GM19468 (cell line): ENCODE results near the gene NKD1.

Experiments
- ATAC-seq: cut with Tn5 transposase; IDR thresholded peaks from one replicate; pipeline ENCODE4 v1.9.1; 2021; ENCODE audit warnings: mild to moderate bottlenecking, moderate library complexity, moderate number of reproducible peaks; ENCODE audit not compliant: unreplicated experiment; ENCODE audit errors: extremely low read depth

Gene NKD1

GRCh38 chr16:50519001-50519400 lies 29.2 kb upstream of the NKD1 start:
- no peak for ATAC-seq

DNA sequence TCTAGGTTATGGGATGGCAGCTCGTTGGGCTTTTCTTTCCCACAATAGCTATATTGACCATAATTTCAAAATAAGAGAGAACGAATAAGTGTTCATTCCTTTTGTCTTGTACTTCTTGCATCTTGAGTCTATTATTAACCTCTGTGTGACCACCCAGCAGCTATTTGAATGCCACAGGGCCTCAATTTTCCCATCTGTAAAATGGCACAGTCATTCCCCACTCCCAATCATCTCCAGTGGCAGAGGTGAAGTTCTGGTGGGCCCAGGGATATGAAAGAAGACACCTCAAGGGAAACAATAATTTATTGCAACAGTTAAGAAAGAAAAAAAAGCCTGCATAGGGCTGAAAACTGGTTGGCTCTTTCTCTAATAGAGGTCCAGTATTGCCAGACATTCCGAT lies 28.6 kb upstream of the NKD1 start:
- no peak for ATAC-seq

GRCh38 chr16:50520451-50521245 lies 27.5 kb upstream of the NKD1 start:
- no peak for ATAC-seq

GRCh38 chr16:50521246-50521900 lies 26.8 kb upstream of the NKD1 start:
- ATAC-seq = no peak

GRCh38 chr16:50522324-50522723 lies 25.9 kb upstream of the NKD1 start:
- ATAC-seq = no peak

- no peak for ATAC-seq
Measured at GRCh38 chr16:50523710-50524109, 24.5 kb upstream of the NKD1 start.

- no peak for ATAC-seq
Measured at GRCh38 chr16:50525262-50525661, 22.9 kb upstream of the NKD1 start.

DNA sequence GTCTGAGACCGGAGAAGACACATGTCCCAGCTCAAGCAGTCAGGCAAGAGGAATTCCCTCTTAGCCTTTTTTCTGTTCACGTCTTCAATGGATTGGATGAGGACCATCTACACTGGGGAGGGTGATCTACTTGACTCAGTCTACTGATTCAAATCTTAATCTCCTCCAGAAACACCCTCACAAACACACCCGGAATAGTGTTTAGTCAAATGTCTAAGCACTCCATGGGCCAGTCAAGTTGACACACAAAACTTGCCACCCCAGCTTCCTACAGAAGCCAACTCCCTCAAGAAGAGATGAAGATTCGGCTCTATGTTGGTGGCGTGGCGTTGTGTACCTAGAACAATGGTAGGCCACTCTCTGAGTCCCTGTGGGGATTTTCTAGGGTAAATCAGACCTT lies 22.5 kb upstream of the NKD1 start:
- no peak for ATAC-seq

DNA sequence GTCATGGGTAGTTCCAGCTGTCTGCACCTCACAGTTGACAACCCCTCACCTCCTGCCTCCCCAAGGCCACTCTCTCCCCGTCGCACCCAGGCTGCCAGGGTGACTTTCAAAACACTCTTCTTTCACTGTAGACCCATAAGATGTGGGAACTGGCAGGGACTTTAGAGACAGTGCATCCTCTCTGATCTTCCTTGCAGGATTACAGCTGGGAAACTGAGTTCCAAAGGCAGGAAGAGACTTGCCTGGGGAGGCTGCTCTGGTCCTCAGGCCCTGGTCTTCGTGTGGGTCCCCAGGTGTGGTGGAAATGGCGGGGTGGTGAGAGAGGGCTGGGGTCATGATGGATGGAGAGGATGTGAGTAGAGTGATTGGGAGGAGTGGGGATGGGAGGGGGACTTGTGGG lies 21.9 kb upstream of the NKD1 start:
- ATAC-seq = no peak

DNA sequence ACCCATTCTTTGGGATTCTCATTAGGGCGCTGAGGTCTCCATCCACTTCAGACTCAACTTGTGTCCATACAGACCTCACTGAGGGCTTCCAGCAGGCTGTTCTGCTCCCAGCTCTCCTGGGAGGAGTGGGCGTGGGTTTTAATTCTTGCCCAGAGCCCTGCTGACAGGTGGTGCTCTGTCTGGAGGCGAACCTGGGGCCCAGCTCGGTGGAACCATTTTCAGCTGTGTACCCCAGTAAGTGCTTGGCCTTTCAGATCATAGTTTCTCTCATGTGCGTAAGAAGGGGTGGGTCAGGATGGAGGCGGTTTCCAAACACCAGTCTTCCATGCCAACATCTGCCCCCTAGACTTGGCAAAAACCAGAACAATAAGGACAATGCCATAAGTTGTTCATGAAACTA lies 21.4 kb upstream of the NKD1 start:
- ATAC-seq = no peak

DNA sequence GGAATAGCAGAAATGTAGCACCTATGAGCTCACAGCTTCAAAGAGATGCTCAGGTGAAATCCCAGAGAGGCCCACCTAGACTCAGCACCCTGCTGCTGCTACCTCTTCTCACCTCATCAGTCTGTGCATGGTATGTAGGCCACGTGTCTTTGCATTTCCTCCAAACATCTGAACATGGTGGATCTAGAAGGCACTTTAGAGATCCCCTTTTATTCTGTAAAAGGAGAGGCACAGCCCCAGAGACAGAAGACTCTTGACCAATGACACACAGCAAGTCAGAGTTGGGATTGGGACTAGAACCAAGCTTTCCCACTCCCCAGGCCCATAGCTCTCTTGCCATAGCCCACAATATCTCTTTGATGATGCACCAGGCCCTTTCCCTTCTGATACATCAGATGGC lies 19.4 kb upstream of the NKD1 start:
- no peak for ATAC-seq

DNA sequence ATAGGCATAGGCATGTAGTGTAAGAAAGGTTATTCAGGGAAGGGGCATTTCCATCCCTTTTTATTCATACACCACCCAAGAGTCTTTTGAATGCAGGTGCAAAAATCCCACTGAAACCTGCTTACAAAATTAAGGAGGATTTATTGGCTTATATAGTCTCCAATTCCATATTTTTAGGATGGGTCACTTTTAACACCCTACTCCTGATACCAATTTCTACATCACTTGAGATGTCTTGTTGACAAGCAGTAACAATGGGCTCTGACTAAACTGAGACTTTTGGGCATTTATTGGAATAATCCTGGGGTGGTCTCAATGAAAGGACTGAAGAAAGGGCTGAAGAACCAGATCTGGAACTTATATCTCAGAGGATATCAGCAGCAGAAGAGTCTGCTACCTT lies 18.9 kb upstream of the NKD1 start:
- no peak for ATAC-seq

DNA sequence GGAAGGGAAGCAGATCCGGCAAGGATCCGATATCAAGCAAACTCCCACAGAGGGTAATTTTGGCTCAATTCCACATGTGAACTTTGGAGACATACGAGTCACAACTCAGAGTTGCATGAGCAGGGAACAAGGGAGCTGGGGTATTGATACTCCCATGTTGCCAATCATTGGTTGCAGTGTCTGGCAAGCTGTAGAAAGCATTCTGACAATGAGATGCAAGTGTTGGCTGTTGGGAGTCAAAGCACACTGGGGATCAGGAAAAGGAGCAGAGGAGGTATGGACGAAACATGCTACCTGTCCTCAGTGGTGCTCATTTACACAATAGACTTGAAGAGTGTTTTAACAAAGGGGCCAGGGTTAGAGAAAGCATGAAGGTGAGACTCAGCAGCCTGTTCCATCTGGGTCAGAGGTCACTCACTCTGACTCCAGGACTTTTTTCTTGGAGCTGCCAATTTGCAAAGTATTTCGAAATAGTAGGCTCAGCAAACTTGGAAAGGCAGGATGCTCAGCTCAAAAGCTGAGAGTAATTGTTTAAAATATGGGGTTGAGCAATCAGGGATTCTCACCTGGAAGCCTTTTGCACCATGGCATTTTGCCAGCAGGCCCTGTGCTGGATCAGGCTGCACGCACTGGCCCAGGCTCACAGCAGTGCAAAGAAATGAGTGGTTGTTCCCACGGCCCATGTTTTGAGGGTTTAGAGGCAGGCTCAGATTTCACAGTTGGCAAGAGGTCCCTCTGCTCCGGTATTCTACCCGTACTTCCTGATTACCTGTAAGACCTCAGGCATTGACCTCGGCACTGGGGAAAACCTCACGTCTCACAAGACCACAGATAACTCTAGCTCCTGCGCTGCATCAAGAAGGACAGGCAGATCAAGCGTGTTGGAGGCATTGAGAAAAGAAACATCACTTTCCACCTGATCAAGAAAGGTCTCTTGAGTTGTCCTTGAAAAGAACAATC lies 17.6 kb upstream of the NKD1 start:
- ATAC-seq = no peak

GRCh38 chr16:50531359-50531758 lies 16.8 kb upstream of the NKD1 start:
- ATAC-seq = no peak

DNA sequence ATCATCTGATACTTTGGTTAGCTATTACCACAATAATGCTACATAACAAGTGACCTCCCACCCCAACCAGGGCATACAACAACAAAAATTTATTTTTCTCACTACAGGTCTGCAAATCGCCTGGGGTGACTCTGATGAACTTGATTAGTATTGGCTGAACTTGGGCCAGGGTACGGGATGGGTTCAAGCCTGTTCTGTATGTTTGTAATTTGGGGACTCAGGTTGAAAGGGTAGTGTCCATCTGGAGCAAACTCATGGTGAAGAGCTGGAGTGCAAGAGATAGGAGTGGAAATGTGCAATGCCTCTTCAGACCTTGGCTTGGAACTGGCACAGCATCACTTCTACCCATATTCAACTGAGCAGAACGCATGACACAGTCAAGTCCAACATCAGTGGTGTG lies 16.3 kb upstream of the NKD1 start:
- no peak for ATAC-seq

GRCh38 chr16:50532576-50532975 lies 15.6 kb upstream of the NKD1 start:
- no peak for ATAC-seq

DNA sequence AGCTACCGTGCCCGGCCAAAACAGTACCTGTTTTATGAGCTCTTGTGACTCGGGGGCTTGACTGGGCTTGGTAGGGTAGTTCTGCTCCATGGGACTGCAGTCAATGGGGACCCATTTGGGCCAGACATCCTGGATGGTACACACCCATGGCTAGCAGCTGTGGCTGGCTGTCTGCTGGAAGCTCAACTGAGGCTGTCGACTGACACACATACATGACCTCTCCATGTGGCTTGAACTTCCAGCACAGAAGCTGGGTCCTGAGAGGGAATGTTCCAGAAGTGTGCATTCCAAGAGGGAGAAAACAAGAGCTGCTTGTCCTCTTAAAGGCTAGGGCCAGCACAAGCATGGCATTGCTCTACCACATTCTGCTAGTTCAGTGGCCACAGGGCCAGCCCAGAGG lies 14.9 kb upstream of the NKD1 start:
- ATAC-seq = no peak

DNA sequence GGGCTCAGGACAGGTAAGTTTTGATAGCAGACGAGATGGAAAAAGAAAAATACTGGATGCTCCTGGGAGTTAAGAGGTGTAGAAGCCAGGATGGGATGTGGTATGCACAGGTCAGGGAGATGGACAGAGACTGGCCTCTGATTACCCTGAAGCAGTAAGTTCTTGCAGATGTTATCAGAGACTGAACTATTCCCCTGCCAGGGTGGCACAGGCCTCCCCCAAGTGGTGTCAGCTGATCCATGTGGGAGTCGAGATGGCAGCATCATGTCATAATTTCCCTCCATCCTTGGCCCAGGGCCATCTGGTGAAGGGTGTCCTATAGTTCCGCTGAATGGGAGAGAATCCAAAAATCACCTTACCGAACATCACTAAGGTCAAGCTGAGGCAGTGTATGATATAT lies 14.1 kb upstream of the NKD1 start:
- no peak for ATAC-seq

- no peak for ATAC-seq
Measured at GRCh38 chr16:50534556-50534955, 13.6 kb upstream of the NKD1 start.

DNA sequence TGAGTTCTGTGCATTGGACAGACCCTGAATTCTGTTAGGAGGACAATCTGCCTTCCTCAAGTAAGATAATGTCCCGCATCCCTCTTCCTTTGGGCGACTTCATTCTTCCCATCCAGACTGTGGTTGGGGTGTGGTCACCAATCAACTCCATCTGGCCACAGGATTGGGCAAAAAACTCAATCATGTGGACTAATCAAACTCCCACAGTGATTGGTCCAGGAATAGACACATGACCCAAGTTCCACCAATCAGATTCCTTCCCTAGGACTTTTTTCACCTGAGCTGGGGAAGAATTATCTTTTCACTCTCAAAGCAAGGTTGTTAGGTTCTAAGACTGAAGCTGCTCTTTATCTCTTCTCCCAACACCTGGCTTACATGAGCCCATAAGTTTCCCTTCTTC lies 13.2 kb upstream of the NKD1 start:
- ATAC-seq = no peak
